ENCODE data around the gene DOC2A. TPM values are rescaled to one million over a fixed set of nuclear protein-coding genes. Genes with fewer than 3 reads are reported as not detected.

DOC2A gene
- total RNA-seq, 1 donor from 2014 or later, result 6.9 TPM

- Mint-ChIP-seq H3K36me3 (peaks cover 7% of the 10 kb centered on the region), H3K27me3 (no peaks in the 10 kb centered on the region), H3K4me3 (no peak overlapping the region), H3K9me3 (no peaks in the 10 kb centered on the region), H3K4me1 (ENCODE audit: unreplicated experiment) (no peaks in the 10 kb centered on the region), H3K27ac (no peak overlapping the region)
- no peak for TF ChIP-seq CTCF (conservative IDR thresholded peaks at IDR 0.05)
- no peak for DNase-seq (ENCODE audit: extremely low spot score, unreplicated experiment)
Measured at GRCh38 chr16:29982560-29983419, 28.0 kb downstream of the DOC2A start.

- Mint-ChIP-seq H3K27ac (no peak overlapping the region), H3K4me3 (peak overlapping the region; percentile 22), H3K4me1 (ENCODE audit: unreplicated experiment) (peaks cover 25% of the 10 kb centered on the region), H3K36me3 (peaks cover 10% of the 10 kb centered on the region), H3K27me3 (no peaks in the 10 kb centered on the region), H3K9me3 (no peaks in the 10 kb centered on the region)
- DNase-seq (ENCODE audit: extremely low spot score, unreplicated experiment), result no peak
- TF ChIP-seq CTCF (conservative IDR thresholded peaks at IDR 0.05), result no peak
Measured at GRCh38 chr16:29978564-29979270, 32.1 kb downstream of the DOC2A start.

- H3K4me3 Mint-ChIP-seq, result no peak overlapping the region
- H3K27me3 Mint-ChIP-seq, result no peaks in the 10 kb centered on the region
- H3K4me1 Mint-ChIP-seq (ENCODE audit: unreplicated experiment), result peaks cover 25% of the 10 kb centered on the region
- TF ChIP-seq CTCF (conservative IDR thresholded peaks at IDR 0.05), result no peak
- peaks cover 15% of the 10 kb centered on the region for H3K36me3 Mint-ChIP-seq
- no peak overlapping the region for H3K27ac Mint-ChIP-seq
- peaks cover 3% of the 10 kb centered on the region for H3K9me3 Mint-ChIP-seq
- no peak for DNase-seq (ENCODE audit: extremely low spot score, unreplicated experiment)
Measured at GRCh38 chr16:29978081-29978480, 32.7 kb downstream of the DOC2A start.

- Mint-ChIP-seq H3K4me3 (peak overlapping the region; percentile 93), H3K36me3 (peaks cover 18% of the 10 kb centered on the region), H3K9me3 (peaks cover 5% of the 10 kb centered on the region), H3K4me1 (ENCODE audit: unreplicated experiment) (peaks cover 25% of the 10 kb centered on the region), H3K27ac (no peak overlapping the region), H3K27me3 (no peaks in the 10 kb centered on the region)
- DNase-seq (ENCODE audit: extremely low spot score, unreplicated experiment), result no peak
- no peak for TF ChIP-seq CTCF (conservative IDR thresholded peaks at IDR 0.05)
Measured at GRCh38 chr16:29977063-29977825, 33.6 kb downstream of the DOC2A start.

GRCh38 chr16:29975811-29976511 lies 34.9 kb downstream of the DOC2A start:
- H3K4me3 Mint-ChIP-seq, result peak overlapping the region; percentile 93
- peak overlapping the region; percentile 73 for H3K27ac Mint-ChIP-seq
- H3K9me3 Mint-ChIP-seq, result peaks cover 5% of the 10 kb centered on the region
- no peak for DNase-seq (ENCODE audit: extremely low spot score, unreplicated experiment)
- H3K4me1 Mint-ChIP-seq (ENCODE audit: unreplicated experiment), result peaks cover 25% of the 10 kb centered on the region
- TF ChIP-seq CTCF (conservative IDR thresholded peaks at IDR 0.05), result no peak
- no peaks in the 10 kb centered on the region for H3K27me3 Mint-ChIP-seq
- H3K36me3 Mint-ChIP-seq, result peaks cover 22% of the 10 kb centered on the region

Data from type B pancreatic cell (in vitro differentiated cells).